GM18909 (cell line): ENCODE data around the gene ZNF23.

ENCODE experiments used
- ATAC-seq: cut with Tn5 transposase; IDR thresholded peaks from one replicate; pipeline ENCODE4 v1.9.1; 2021; ENCODE audit warnings: mild to moderate bottlenecking; ENCODE audit not compliant: unreplicated experiment, poor library complexity

ZNF23 gene

GRCh38 chr16:71428883-71429282, 33.2 kb downstream of the ZNF23 start:
- ATAC-seq, result no peak

- ATAC-seq, result no peak
Measured at GRCh38 chr16:71428385-71428784, 33.7 kb downstream of the ZNF23 start.

DNA sequence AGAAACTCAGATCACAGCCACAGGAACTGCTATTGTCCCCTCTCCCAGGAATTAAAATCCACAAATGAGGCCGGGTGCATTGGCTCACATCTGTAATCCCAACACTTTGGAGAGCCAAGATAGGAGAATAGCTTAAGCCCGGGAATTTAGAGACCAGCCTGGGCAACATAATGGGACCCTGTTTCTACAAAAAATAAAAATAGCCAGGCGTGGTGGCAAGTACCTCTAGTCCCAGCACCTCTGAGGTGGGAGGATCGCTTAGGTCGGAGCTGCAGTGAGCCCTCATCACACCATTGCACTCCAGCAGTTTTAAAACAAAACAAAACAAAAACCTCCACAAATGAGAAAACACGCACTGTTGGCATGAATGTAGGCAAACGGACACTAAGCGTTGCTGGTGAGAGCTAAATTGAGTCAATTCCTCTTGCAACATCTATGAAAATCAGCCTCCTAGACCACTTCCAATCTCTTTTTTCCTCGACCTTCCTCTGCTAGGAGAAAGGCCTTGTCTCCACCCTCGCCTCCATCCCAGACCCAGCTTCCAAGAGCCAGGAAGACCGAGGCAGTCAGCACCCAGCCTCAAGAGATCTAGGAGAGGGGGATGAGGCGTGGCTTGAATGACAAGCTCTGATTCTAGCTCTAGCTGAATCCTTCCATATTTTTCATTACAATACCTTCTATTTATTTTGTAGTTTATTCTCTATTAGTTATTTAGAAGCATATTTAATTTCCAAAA, 35.0 kb downstream of the ZNF23 start:
- ATAC-seq, result no peak

DNA sequence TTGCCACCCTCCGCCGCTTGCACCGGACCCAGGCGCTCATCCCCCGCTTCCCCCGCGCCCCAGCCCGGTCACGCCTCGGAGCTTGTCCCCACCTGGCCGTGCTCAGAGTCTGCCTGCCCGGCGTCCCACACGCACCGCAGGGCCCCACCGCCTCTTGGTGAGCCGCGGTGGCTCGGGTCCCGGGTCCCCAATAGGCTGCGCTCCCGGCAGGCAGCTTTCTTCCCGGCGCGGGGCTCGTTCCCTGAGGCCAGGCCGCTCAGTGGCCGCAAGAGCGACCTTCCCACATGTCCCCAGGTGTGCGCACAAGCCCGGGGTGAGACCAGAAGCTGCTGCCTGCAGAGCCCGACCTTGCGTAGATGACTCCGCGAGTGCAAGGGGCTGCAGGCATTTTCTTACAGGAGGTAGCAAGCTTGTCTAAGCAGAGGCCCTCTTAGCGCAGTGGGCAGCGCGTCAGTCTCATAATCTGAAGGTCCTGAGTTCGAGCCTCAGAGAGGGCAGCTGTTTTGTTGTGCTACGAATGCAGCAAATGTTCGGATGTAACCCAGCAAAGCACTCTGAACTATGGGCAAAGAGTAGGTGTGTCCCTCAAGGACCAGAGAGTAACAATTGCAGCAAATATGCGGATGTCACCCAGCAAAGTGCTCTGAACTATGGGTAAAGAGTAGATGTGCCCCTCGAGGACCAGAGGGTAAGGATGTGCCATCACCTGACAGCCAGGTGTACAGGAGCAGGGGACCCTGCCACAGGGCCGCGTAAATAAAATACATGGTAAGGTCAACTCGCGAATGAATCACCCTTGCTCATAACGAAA, 35.8 kb downstream of the ZNF23 start:
- ATAC-seq, result peak; percentile 60

- no peak for ATAC-seq
Measured at GRCh38 chr16:71425746-71426068, 36.3 kb downstream of the ZNF23 start.

DNA sequence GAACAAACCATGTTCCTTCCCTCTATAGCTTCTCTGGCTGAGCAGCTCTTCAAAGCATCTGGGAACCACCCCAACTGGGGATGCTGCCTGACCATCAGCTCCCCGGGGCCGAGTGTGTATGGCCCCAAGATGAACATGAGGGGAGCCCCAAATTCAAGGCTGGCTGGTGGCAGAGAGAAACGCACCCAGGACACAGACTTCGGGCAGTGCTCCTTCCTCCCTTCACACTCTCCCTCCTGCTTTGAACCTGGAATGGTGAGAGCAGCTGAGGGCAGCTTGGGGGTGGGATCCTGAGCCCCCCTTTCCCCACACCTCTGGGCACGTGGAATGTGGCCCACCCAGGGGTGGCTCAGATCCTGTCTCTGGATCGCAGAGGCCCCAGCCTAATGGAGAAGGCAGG, 37.4 kb downstream of the ZNF23 start:
- no peak for ATAC-seq

DNA sequence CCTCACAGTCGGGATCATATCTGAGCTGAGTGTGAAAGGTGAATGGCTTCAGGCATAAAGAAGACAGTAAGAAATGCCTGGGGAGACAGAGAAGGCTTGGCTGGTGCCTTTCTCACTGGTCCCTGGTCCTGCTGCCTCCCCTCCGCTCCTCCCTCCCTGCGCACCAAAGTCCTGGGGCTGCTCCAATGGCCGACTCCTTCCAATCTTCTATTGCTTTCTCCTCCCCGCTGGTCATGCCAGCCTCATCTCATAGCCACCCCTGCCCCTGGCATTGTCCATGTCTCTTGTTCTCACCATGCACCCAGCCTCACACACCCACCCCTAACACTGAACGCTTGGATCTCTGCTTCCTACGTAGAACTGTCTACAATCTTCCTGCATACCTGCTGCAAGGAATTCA, 38.2 kb downstream of the ZNF23 start:
- ATAC-seq, result no peak

GRCh38 chr16:71423016-71423415, 39.0 kb downstream of the ZNF23 start:
- ATAC-seq, result no peak

DNA sequence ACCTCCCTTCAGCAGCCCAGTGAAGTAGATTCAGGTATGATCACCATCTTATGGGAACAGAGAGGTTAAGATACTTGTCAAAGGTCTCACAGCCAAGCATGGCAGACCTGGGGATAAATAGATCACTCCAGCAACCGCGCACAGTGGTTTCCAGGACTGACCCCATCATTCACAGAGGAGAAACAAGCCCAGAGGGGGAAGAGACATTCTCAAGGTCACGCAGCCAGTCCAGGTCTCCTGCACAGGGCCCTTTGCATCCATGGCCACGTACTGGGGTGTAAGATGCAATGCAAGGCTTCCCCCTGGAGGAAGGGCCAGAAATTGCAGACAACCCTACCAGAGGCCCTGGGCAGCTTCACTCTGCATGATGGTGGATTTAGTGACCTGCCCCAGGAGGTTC, 40.1 kb downstream of the ZNF23 start:
- ATAC-seq, result no peak

DNA sequence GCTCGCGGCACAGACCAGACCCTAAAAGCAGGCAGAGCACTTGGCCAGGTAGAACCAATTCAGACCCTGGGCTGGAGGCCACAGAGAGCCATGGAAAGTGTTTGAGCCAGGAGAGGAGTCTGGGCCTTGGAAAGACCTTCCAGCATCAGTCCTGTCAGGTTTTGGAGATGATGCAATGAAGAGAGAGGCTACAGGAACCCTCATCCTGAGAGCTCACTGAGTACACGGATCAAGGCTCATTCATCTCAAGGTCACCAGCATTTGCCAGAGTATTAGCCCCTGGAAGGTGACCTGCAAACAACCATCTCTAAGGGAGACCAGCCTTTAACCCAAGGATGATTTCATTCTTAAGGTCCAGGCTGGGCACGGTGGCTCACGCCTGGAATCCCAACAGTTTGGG, 48.0 kb downstream of the ZNF23 start:
- ATAC-seq, result no peak

- ATAC-seq, result no peak
Measured at GRCh38 chr16:71413341-71413740, 48.7 kb downstream of the ZNF23 start.

DNA sequence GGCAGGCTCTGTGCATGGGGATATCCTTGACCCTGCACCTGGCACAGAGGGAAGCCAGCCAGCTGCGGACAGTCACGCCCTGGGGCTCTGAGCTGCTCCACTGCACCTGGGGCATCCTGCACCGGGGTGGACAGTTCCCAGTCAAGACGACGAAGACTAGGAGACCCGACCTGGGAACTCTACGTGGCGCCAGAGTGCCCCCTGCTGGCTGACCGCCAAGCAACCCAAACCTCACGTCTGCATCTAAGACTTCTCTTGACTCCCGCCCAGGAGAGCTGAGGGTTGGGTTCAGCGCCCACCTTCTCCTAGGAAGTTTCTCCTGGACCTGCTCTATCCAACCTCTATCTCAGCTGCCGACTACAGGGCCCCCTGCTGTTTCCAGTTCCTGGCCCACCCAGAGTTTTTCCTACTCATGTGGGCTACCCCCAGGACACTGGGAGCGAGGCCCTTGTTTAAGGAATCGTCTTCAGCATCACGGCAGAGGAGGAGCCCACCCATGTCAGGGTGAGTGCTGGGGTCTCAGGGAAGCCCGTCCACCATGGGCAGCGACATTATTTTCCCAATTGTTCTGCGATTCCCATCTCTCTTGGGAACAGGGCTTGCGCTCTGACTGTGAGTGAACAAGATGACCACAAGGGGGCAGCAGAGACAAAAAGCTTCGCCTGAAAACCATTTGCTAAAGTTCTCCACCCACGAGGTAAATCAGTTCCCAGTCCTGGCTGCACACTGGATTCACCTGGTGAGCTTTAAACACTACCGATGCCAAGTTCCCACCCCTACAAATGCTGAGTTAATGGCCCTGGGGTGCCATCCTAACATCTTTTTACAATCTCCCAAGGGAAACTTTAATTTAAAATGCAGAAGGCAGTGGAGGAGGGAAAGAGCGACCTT, 49.5 kb downstream of the ZNF23 start:
- peak; percentile 59 for ATAC-seq

DNA sequence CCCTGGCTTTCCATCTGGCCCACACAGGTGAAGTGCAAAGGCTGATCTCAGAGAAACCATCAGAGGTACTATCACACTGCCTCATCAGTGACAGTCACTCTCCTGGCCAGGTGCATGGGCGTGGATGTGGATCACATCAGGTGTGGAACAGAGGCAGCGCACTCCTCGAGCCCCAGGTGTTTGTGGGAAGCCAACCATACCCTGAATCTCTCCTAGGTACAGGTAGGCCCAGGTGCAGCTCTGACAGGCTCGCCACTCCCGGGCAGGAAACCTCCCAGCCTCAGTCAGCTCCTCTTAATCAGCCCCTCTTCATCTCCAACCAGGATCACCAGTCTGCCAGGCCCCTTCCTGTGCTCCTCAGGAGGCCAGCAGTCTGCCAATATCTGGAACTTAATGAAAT, 51.9 kb downstream of the ZNF23 start:
- no peak for ATAC-seq

- no peak for ATAC-seq
Measured at GRCh38 chr16:71409011-71409775, 52.9 kb downstream of the ZNF23 start.

DNA sequence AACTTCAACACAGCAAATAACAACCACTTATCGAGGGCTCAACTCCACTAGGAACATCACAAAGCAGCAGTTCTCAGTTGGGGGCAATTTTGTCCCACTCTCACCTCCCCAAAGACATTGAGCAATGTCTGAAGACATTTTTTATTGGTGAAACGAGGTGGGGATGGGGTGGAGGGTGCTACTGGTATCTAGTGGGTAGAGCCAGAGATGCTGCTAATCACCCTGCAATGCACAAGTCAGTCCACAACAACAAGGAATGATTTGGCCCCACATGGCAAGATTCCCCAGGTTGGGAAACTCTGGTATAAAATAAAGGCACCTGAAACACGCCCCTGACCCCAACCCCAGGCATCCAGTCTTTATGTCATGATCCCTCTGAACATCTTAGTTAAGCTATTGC, 53.5 kb downstream of the ZNF23 start:
- ATAC-seq, result no peak

GRCh38 chr16:71407731-71408130, 54.3 kb downstream of the ZNF23 start:
- no peak for ATAC-seq

DNA sequence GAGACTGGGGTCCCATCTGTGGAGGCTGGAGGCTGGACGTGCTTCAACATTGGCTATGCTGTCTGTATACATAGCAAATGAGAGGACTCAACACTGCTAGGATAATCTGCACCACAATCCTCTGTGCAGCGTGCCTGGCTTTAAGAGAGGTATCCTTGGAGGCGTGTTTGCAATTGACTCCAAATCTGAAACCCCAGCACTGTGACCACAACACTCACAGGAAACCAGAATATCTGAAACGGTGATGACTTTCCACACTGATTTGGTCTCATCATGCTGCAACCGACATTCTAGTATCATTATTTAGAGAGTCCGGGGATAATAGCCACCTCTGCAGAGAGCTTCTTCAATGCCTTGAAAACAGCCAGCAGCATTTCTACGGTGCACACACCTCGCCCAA, 55.3 kb downstream of the ZNF23 start:
- no peak for ATAC-seq

DNA sequence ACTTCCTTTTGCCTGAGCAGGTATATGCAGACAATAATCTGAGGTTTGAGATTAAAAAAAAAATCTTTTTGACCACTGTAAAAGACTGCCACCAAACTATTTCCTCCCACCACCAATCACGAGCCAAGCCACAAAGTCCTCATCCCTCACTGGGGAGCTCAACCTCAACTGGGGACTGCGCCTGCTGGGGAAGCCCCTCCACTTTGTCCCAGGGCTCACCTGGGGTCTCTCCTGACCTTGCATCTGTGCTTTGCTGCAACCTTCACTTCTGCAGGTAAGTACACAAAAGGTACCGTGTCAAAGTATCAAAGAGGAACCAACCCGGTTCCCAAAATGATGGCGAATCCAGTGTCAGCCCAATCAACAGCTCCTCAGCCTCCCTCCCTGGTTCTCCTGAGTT, 55.7 kb downstream of the ZNF23 start:
- no peak for ATAC-seq

DNA sequence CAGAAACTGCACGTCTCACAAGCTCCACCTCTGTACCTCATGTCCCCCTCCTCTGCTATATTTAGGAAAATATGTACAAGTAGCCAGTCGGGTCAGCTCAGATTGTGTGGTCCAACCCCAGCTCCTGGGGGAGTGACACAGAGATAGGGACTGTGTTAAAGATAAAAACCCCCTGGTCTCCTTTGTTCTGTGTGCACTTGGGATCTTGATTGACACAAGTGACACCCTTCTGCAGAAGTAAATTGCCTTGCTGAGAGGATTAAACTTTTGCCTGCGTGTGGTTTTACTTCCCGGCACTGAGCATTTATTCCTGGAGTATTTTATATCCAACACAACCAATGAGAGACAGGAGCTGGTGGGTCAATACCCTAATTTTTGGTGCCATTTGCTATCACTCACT, 57.7 kb downstream of the ZNF23 start:
- no peak for ATAC-seq

GRCh38 chr16:71402674-71403073, 59.4 kb downstream of the ZNF23 start:
- ATAC-seq, result no peak
